ENCODE data around the gene PDGFD.

The PDGFD gene

GRCh38 chr11:104164028-104164520, at the start of gene PDGFD:
Gene PDGFD, minus strand, starts transcription at chr11:104164147.
- peak; percentile 29 for DNase-seq (ENCODE audit: low spot score)

- DNase-seq (ENCODE audit: low spot score), result no peak
Measured at GRCh38 chr11:104206936-104207335, 43.0 kb upstream of the PDGFD start.

GRCh38 chr11:104205838-104206237, 41.9 kb upstream of the PDGFD start:
- DNase-seq (ENCODE audit: low spot score), result no peak

- no peak for DNase-seq (ENCODE audit: low spot score)
Measured at GRCh38 chr11:104200688-104201087, 36.7 kb upstream of the PDGFD start.

- DNase-seq (ENCODE audit: low spot score), result no peak
Measured at GRCh38 chr11:104199053-104199452, 35.1 kb upstream of the PDGFD start.

GRCh38 chr11:104198576-104198975, 34.6 kb upstream of the PDGFD start:
- no peak for DNase-seq (ENCODE audit: low spot score)

- DNase-seq (ENCODE audit: low spot score), result no peak
Measured at GRCh38 chr11:104191124-104191523, 27.2 kb upstream of the PDGFD start.

GRCh38 chr11:104183593-104183992, 19.6 kb upstream of the PDGFD start:
- DNase-seq (ENCODE audit: low spot score), result no peak

GRCh38 chr11:104175769-104176168, 11.8 kb upstream of the PDGFD start:
- DNase-seq (ENCODE audit: low spot score), result no peak

- DNase-seq (ENCODE audit: low spot score), result no peak
Measured at GRCh38 chr11:104169091-104169490, 5.1 kb upstream of the PDGFD start.

GRCh38 chr11:104165014-104165413, 1.1 kb upstream of the PDGFD start:
- no peak for DNase-seq (ENCODE audit: low spot score)

- no peak for DNase-seq (ENCODE audit: low spot score)
Measured at GRCh38 chr11:104163100-104164027, 583 bp downstream of the PDGFD start.

GRCh38 chr11:104161751-104162450, 2.0 kb downstream of the PDGFD start:
- no peak for DNase-seq (ENCODE audit: low spot score)

- DNase-seq (ENCODE audit: low spot score), result no peak
Measured at GRCh38 chr11:104159356-104159755, 4.6 kb downstream of the PDGFD start.

GRCh38 chr11:104155375-104155774, 8.6 kb downstream of the PDGFD start:
- no peak for DNase-seq (ENCODE audit: low spot score)

GRCh38 chr11:104154296-104154695, 9.7 kb downstream of the PDGFD start:
- DNase-seq (ENCODE audit: low spot score), result no peak

GRCh38 chr11:104152941-104153505, 10.9 kb downstream of the PDGFD start:
- no peak for DNase-seq (ENCODE audit: low spot score)

- DNase-seq (ENCODE audit: low spot score), result no peak
Measured at GRCh38 chr11:104151404-104152204, 12.3 kb downstream of the PDGFD start.

- no peak for DNase-seq (ENCODE audit: low spot score)
Measured at GRCh38 chr11:104148706-104149105, 15.2 kb downstream of the PDGFD start.

GRCh38 chr11:104148074-104148473, 15.9 kb downstream of the PDGFD start:
- no peak for DNase-seq (ENCODE audit: low spot score)

- no peak for DNase-seq (ENCODE audit: low spot score)
Measured at GRCh38 chr11:104146943-104147342, 17.0 kb downstream of the PDGFD start.

GRCh38 chr11:104146421-104146820, 17.5 kb downstream of the PDGFD start:
- DNase-seq (ENCODE audit: low spot score), result no peak
